Mucosa of descending colon (tissue), 3 donors: ENCODE measurements around the gene KHSRP. TPM values are rescaled to one million over a fixed set of nuclear protein-coding genes. Genes with fewer than 3 reads are reported as not detected.

Experiments used
- ATAC-seq: fragments of 200-7000 bp; cut with Tn5 transposase; one replicate; pipeline ENCODE4 v1.9.1; 2020; ENCODE audit warnings: mild to moderate bottlenecking, moderate library complexity
- DNase-seq, 3 donors: peaks; one replicate each; pipeline ENCODE4 v3.0.0-alpha.2; 2020
- H3K36me3 ChIP-seq: fragments of 200-600 bp; one replicate; pipeline ENCODE4 v1.8.0; 2021; ENCODE audit warnings: low read depth, mild to moderate bottlenecking
- H3K4me1 ChIP-seq: fragments of 200-600 bp; one replicate; pipeline ENCODE4 v1.8.0; 2021; ENCODE audit warnings: low read depth, mild to moderate bottlenecking
- H3K4me3 ChIP-seq: fragments of 200-600 bp; one replicate; pipeline ENCODE4 v1.8.0; 2021; ENCODE audit warnings: mild to moderate bottlenecking
- H3K9me3 ChIP-seq: fragments of 200-600 bp; one replicate; pipeline ENCODE4 v1.8.0; 2021; ENCODE audit warnings: mild to moderate bottlenecking
- intact Hi-C, 2 donors: fragments of 100-400 bp; cut with DNase I in 1 of 2; cut with micrococcal nuclease in 1 of 2; formaldehyde crosslinking; loops; one replicate each; pipeline versions ENCODE4 v1.11.0 to v1.11.1; 2022; cut with DNase I, micrococcal nuclease
- total RNA-seq, 3 donors: library from RNA; stranded (reverse); fragmentation: NEBNext Ultra II Directional in 2 of 3; extraction: Animal tissue kit (Norgen Biotek cat#: 25700) in 2 of 3; gene quantifications; one replicate each; pipeline versions ENCODE4 v1.2.1 to v1.2.4, GENCODE V29; 2021 to 2023
- TF ChIP-seq, protein P1 (sequence below): fragments of 200-600 bp; IDR thresholded peaks from one replicate; pipeline ENCODE4 v1.8.0; 2022; ENCODE audit warnings: antibody characterized with exemption, mild to moderate bottlenecking
- donor health status: DM: no; HTN: no; CAD: no; lungs with moderate emphysema.
- donor health status: DM: no; HTN: no; CAD: no.
- donor health status: DM: no; HTN: yes; CAD: no.

KHSRP gene
- total RNA-seq, 3 donors from 2014 or later, result 187 to 241 (median 236) TPM

DNA sequence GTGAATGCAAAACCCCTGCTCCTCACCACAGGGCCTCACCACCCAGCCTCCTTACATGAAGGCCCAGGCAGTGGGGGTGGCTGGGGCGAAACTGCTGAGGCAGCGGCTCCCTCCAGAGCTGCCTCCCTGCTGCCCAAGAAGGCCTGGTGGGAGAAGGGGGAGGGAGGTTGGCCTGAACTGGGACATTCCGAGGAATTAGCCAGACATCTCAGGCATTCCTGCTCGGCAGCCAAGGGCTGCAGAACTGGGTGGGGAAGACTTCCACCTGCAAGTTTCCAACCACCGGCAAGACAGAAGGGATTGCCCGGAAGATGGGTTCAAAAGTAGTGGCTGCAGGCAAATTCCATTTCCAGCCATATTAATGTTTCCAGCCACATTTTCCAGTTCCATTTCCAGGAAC is 46.6 kb downstream of the KHSRP start:
- DNase-seq, result no peak
- intact Hi-C loops, result no loop called here
- TF ChIP-seq, protein P1, sequence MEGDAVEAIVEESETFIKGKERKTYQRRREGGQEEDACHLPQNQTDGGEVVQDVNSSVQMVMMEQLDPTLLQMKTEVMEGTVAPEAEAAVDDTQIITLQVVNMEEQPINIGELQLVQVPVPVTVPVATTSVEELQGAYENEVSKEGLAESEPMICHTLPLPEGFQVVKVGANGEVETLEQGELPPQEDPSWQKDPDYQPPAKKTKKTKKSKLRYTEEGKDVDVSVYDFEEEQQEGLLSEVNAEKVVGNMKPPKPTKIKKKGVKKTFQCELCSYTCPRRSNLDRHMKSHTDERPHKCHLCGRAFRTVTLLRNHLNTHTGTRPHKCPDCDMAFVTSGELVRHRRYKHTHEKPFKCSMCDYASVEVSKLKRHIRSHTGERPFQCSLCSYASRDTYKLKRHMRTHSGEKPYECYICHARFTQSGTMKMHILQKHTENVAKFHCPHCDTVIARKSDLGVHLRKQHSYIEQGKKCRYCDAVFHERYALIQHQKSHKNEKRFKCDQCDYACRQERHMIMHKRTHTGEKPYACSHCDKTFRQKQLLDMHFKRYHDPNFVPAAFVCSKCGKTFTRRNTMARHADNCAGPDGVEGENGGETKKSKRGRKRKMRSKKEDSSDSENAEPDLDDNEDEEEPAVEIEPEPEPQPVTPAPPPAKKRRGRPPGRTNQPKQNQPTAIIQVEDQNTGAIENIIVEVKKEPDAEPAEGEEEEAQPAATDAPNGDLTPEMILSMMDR, result no peak
- ATAC-seq, result no peak
- Histone ChIP-seq H3K4me1 (peaks cover 4% of the 10 kb centered on the region), H3K9me3 (no peaks in the 10 kb centered on the region), H3K4me3 (no peak overlapping the region), H3K36me3 (peaks cover 16% of the 10 kb centered on the region)

DNA sequence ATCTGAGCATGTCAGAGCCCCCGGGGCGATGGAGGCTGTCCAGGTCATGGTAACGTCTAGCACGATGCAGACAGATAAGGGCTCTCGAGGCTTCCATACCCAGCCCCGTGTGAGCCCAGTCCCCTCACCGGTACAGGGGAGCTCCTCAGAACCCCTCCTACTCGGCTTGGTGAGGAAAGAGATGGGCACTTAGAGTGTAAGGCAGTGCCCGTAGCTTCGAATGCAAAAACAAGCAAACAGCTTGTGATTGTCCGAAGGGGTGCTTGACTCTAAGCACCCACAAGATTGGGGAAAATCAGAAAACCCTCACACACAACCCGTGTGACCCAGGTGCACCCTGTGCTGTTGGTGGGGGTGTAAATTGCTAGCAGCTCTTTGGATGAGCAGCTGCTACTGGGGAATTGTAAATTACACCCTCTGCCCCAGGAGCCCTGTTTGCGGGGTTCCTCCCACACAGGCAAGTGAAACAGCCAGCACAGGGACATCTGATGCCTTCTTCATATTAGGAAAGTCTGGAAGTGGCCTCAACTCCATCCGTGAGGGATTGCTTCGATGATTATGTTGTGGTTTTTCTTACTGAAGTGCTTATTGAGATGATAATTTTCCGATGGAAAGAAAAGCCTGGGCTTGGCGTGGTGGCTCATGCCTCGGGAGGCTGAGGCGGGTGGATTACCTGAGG is 48.0 kb downstream of the KHSRP start:
- peaks cover 12% of the 10 kb centered on the region for H3K36me3 ChIP-seq
- intact Hi-C loops, result no loop called here
- peaks cover 4% of the 10 kb centered on the region for H3K4me1 ChIP-seq

DNA sequence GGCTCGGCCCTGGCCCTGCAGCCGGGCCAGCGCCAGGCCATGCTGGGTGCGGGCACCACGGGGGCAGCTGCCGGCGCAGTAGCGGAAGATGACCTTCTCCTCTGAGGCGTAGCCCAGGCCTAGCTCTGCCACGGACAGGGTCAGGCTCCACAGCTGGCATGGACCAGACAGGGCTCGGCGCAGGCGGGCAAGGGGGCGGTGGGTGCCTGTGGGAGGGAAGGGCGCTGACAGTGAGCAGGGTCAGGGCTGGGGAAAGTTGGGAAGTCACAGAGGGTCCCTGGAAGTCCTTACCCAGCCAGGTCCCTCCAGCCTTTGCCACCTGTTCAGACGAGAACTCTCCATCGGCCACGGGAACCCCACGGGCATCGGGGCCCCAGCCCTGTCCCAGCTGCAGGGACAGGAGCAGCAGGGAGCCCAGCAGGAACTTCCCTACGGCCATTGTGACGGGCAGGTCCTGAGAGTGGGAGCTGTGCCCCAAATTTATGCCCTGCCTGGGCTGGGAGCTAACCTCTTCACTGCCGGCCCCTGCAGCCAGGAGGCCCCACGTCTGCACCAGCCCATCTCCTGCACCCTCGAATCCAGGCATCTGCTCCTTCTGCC is 49.1 kb downstream of the KHSRP start, which contains the start of gene PSPN:
PSPN (minus strand) TSS at position 523 of the 600 bp plus-strand sequence; CDS start at position 439, 84 bp downstream.
- TF ChIP-seq, protein P1, result no peak
- ATAC-seq (no peak), DNase-seq (no peak)
- Histone ChIP-seq H3K4me3 (no peak within 1 kb of the TSS), H3K4me1 (peaks cover 4% of the 10 kb centered on the region), H3K36me3 (peaks cover 3% of the 10 kb centered on the region), H3K9me3 (no peaks in the 10 kb centered on the region)
- intact Hi-C loops, result no loop called here

More for the DNA sequence above, 48.0 kb downstream of the KHSRP start:
- TF ChIP-seq, protein P1, result no peak
- ATAC-seq, result no peak
- no peak for DNase-seq
- Histone ChIP-seq H3K9me3 (no peaks in the 10 kb centered on the region), H3K4me3 (no peak overlapping the region)

DNA sequence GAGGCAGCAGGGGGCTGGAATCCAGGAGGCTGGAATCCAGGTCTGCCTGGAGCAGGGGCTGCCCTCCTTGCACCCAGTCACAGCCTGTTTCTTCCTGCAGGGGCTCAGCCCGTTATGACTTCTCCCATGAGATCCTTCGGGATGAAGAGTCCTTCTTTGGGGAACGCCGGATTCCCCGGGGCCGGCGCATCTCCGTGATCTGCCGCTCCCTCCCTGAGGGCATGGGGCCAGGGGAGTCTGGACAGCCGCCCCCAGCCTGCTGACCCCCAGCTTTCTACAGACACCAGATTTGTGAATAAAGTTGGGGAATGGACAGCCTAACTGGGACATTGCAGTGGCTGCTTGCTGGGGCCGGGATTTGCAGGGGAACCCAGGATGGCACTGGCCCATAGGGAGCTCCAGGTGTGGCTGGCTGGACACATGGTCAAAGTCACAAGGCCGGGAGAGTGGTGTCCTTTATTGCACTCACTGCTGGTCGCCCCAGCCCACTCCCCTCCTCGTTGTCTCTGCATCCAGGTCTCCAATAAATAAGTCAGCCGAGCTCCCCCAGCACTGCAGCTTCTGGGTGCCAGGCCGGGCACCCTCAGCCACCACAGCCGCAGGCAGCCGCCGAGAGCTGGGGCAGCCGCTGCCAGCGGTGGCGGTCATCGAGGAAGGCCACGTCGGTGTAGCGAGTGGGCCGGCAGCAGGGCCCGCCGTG is 49.8 kb downstream of the KHSRP start:
- TF ChIP-seq, protein P1, result no peak
- H3K36me3 ChIP-seq, result peaks cover 3% of the 10 kb centered on the region
- ATAC-seq (no peak), DNase-seq (no peak)
- no peak overlapping the region for H3K4me3 ChIP-seq
- no peaks in the 10 kb centered on the region for H3K9me3 ChIP-seq
- intact Hi-C loops, result no loop called here
- peaks cover 4% of the 10 kb centered on the region for H3K4me1 ChIP-seq

DNA sequence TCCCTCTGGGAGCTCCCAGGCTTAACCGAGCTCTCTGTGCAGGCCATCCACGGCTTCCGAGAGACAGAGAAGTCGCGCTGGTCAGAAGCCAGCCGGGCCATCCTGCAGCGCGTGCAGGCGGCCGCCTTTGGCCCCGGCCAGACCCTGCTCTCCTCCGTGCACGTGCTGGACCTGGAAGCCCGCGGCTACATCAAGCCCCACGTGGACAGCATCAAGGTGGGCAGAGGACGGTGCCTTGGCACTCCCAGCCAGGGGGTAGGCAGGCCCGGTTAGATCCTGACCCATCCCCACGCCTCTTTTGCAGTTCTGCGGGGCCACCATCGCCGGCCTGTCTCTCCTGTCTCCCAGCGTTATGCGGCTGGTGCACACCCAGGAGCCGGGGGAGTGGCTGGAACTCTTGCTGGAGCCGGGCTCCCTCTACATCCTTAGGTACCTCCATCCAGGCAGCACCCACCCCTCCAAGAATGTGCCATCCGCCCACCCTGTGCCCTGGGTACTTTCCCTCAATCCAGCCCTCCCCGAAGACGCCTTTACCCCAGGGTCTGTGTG is 50.4 kb downstream of the KHSRP start:
- intact Hi-C loops, result no loop called here
- no peak overlapping the region for H3K4me3 ChIP-seq
- H3K9me3 ChIP-seq, result no peaks in the 10 kb centered on the region
- TF ChIP-seq, protein P1, result no peak
- ATAC-seq (no peak), DNase-seq (peak in 2 of 3 donors; percentile 53 to 69)
- H3K4me1 ChIP-seq, result peaks cover 4% of the 10 kb centered on the region
- peaks cover 3% of the 10 kb centered on the region for H3K36me3 ChIP-seq
